Myocyte (in vitro differentiated cells): ENCODE measurements around the gene DCAF16. TPM values are rescaled to one million over a fixed set of nuclear protein-coding genes. Genes with fewer than 3 reads are reported as not detected.

Experiments used
- total RNA-seq: library from RNA; depleted of rRNA; stranded (reverse); fragments of >200 nt; gene quantifications from 2 replicates; pipeline ENCODE4 v1.2.3, GENCODE V29; 2014

The DCAF16 gene
- total RNA-seq, 1 donor from 2014 or later = 15.4 TPM

Other genes starting within 250 kb of the DCAF16 start
- gene LAP3, start 233.6 kb downstream of the DCAF16 start, total RNA-seq = 49.5 and 59.0 TPM in 2 replicates
- gene MED28, start 196.1 kb downstream of the DCAF16 start, total RNA-seq = 5.5 and 7.5 TPM in 2 replicates
- gene FAM184B, start 29.1 kb downstream of the DCAF16 start, total RNA-seq = not detected in 2 replicates
- gene NCAPG, start 222 bp upstream of the DCAF16 start, total RNA-seq = 1.5 and 1.8 TPM in 2 replicates
- gene LCORL, start 211.0 kb upstream of the DCAF16 start, total RNA-seq = 24.0 and 26.5 TPM in 2 replicates